HepG2 (cell line): ENCODE measurements around the gene PCNA. TPM values are rescaled to one million over a fixed set of nuclear protein-coding genes. Genes with fewer than 3 reads are reported as not detected.
A peak's percentile ranks its signal among the peaks of the same experiment; 100 is the strongest.

Experiments used
- FOXK1 ChIP-seq: sonication (generic); formaldehyde crosslinking; IDR thresholded peaks from 2 replicates; pipeline ENCODE4 v1.4.0; 2020; ENCODE audit warnings: low read depth, missing genetic modification reagents, borderline replicate concordance
- GFI1 ChIP-seq: sonication (generic); formaldehyde crosslinking; IDR thresholded peaks from 2 replicates; pipeline ENCODE4 v1.5.0; 2020; ENCODE audit warnings: missing genetic modification reagents, mild to moderate bottlenecking, borderline replicate concordance
- KLF15 ChIP-seq: sonication (generic); formaldehyde crosslinking; IDR thresholded peaks from 2 replicates; pipeline ENCODE4 v1.8.1; 2023; ENCODE audit warnings: borderline replicate concordance, mild to moderate bottlenecking, inconsistent platforms, missing genetic modification reagents, mixed read lengths
- KLF6 ChIP-seq: IDR thresholded peaks from 2 replicates; pipeline ENCODE4 v1.8.0; 2016; ENCODE audit warnings: missing biosample characterization, missing genetic modification reagents
- SMC3 ChIP-seq: IDR thresholded peaks from 2 replicates; pipeline ENCODE4 v1.6.1; 2011; ENCODE audit warnings: low read length, improper control_type of control experiment
- SNAI1 ChIP-seq: sonication (generic); formaldehyde crosslinking; IDR thresholded peaks from 2 replicates; pipeline ENCODE4 v1.5.0; 2020; ENCODE audit warnings: mild to moderate bottlenecking, missing genetic modification reagents, borderline replicate concordance
- SNRNP70 ChIP-seq: fragments of 200-400 bp; formaldehyde crosslinking; IDR thresholded peaks from 2 replicates; pipeline ENCODE4 v1.6.1; 2017; ENCODE audit warnings: mild to moderate bottlenecking, low read depth, low read length, moderate library complexity
- TBX2 ChIP-seq: sonication (generic); formaldehyde crosslinking; IDR thresholded peaks from 2 replicates; pipeline ENCODE4 v1.5.0; 2020; ENCODE audit warnings: missing genetic modification reagents, mild to moderate bottlenecking, borderline replicate concordance
- XBP1 ChIP-seq: sonication (generic); formaldehyde crosslinking; IDR thresholded peaks from 2 replicates; pipeline ENCODE4 v1.5.0; 2020; ENCODE audit warnings: missing genetic modification reagents
- ZNF101 ChIP-seq: sonication (generic); formaldehyde crosslinking; IDR thresholded peaks from 2 replicates; pipeline ENCODE4 v1.4.0; 2020; ENCODE audit warnings: mild to moderate bottlenecking, low read depth, missing genetic modification reagents, borderline replicate concordance
- ZNF160 ChIP-seq: sonication (generic); formaldehyde crosslinking; IDR thresholded peaks from 2 replicates; pipeline ENCODE4 v1.8.0; 2022; ENCODE audit warnings: mild to moderate bottlenecking, inconsistent platforms, missing genetic modification reagents
- ZNF180 ChIP-seq: sonication (generic); formaldehyde crosslinking; IDR thresholded peaks from 2 replicates; pipeline ENCODE4 v1.4.0; 2020; ENCODE audit warnings: low read depth, missing genetic modification reagents, borderline replicate concordance
- ZNF230 ChIP-seq: sonication (generic); formaldehyde crosslinking; IDR thresholded peaks from 2 replicates; pipeline ENCODE4 v1.4.0; 2020; ENCODE audit warnings: mild to moderate bottlenecking, missing genetic modification reagents
- ZNF430 ChIP-seq: sonication (generic); formaldehyde crosslinking; IDR thresholded peaks from 2 replicates; pipeline ENCODE4 v1.9.0; 2021; ENCODE audit warnings: mild to moderate bottlenecking, missing genetic modification reagents
- ZNF562 ChIP-seq: sonication (generic); formaldehyde crosslinking; IDR thresholded peaks from 2 replicates; pipeline ENCODE4 v1.8.0; 2022; ENCODE audit warnings: missing genetic modification reagents, borderline replicate concordance
- ZNF605 ChIP-seq: sonication (generic); formaldehyde crosslinking; IDR thresholded peaks from 2 replicates; pipeline ENCODE4 v1.8.0; 2022; ENCODE audit warnings: mild to moderate bottlenecking, missing genetic modification reagents
- polyA plus RNA-seq, 8 experiments: library from polyadenylated mRNA; depleted of rRNA in 3 of 8; stranded (reverse) in 7 of 8; unstranded in 1 of 8; fragments of >200 nt; fragmentation: Illumina TruSeq in 4 of 8; extraction: Trizol in 4 of 8; gene quantifications; 2 replicates each; pipeline versions ENCODE4 v1.2.1 to v1.2.3, GENCODE V29; 2011 to 2016; ENCODE audit warnings: low read depth in 4 of 8, missing spikeins in 1 of 8, mixed read lengths in 1 of 8; ENCODE audit not compliant: insufficient read depth in 1 of 8
- total RNA-seq, 5 experiments: library from RNA; depleted of rRNA; stranded (reverse); fragments of >200 nt; fragmentation: Illumina TruSeq; extraction: Trizol; gene quantifications; 2 replicates each; pipeline ENCODE4 v1.2.3, GENCODE V29; 2016; ENCODE audit warnings: low read depth in 1 of 5
- TF ChIP-seq, protein P1 (sequence below): sonication (generic); formaldehyde crosslinking; IDR thresholded peaks from 2 replicates; pipeline ENCODE4 v1.4.0; 2020; ENCODE audit warnings: low read depth, mild to moderate bottlenecking, missing genetic modification reagents
- TF ChIP-seq, protein P2 (sequence below), 2 experiments: sonication (generic) in 1 of 2; formaldehyde crosslinking in 1 of 2; IDR thresholded peaks; 2 replicates each; pipeline versions ENCODE4 v1.5.1 to v1.6.1; 2011 to 2020; ENCODE audit warnings: borderline replicate concordance in 1 of 2, low read depth in 1 of 2, low read length in 1 of 2, mild to moderate bottlenecking in 1 of 2, missing genetic modification reagents in 1 of 2, moderate library complexity in 1 of 2
- TF ChIP-seq, protein P3 (sequence below): sonication (generic); formaldehyde crosslinking; IDR thresholded peaks from 2 replicates; pipeline ENCODE4 v1.4.0; 2020; ENCODE audit warnings: missing genetic modification reagents
- TF ChIP-seq, protein P4 (sequence below): sonication (generic); formaldehyde crosslinking; IDR thresholded peaks from 2 replicates; pipeline ENCODE4 v1.9.0; 2021; ENCODE audit warnings: missing genetic modification reagents, borderline replicate concordance

The PCNA gene
- total and polyA plus RNA-seq, 2 of the 13 experiments (the other 11 are each of a cell fraction or from before 2014, with no cell fraction given): 229 to 655 TPM

DNA sequence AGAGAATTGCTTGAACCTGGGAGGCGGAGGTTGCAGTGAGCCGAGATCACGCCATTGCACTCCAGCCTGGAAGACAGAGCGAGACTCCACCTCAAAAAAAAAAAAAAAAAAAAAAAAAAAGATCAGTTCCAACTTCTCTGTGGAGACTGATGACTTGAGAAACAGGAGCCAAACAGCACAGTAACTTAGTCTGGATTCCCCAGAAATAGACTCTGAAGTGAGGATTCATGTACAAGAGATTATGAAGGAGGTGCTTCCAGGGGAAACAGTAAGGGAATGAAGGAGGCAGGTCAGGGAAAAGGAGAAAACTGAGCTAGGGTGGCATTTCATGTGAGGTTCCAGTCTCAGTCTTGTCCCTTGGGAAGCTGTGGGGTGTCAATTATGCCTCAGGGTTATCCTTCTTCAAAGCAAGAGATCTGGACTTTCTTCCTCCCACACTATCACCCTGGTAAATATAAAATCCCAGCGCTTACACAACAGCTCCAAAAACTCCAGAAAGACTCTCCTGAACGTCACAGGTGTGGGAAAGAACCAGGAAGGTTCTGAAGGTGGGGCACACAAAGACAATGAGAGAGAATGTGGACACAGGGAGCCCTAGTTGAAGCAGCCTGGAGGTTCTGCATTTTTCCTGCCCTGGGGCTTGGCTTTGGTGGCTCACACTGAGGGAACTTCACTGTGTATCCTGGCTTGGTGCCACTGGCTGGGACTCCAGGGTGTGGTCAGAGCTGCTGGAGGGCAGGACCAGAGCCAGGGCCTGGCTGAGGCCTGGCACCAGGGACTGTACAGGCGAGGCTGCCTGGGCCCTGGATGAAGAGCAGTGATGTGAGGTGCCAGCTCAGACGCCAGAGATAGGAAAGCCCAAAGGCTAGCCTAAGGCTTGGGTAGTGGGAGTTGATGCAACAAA lies 46.8 kb downstream of the PCNA start (continued):
- TF ChIP-seq, protein P1, sequence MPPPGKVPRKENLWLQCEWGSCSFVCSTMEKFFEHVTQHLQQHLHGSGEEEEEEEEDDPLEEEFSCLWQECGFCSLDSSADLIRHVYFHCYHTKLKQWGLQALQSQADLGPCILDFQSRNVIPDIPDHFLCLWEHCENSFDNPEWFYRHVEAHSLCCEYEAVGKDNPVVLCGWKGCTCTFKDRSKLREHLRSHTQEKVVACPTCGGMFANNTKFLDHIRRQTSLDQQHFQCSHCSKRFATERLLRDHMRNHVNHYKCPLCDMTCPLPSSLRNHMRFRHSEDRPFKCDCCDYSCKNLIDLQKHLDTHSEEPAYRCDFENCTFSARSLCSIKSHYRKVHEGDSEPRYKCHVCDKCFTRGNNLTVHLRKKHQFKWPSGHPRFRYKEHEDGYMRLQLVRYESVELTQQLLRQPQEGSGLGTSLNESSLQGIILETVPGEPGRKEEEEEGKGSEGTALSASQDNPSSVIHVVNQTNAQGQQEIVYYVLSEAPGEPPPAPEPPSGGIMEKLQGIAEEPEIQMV (CRISPR knock-in tag): no peak
- TF ChIP-seq FOXK1 (CRISPR knock-in tag) (peak; percentile 46; the same call in 1 of the 2 replicates), SNAI1 (CRISPR knock-in tag) (no peak), XBP1 (CRISPR knock-in tag) (no peak), ZNF230 (CRISPR knock-in tag) (no peak), ZNF562 (CRISPR knock-in tag) (no peak), ZNF101 (CRISPR knock-in tag) (no peak), ZNF605 (CRISPR knock-in tag) (no peak), KLF6 (CRISPR knock-in tag) (no peak), ZNF430 (no peak), ZNF180 (CRISPR knock-in tag) (no peak), SMC3 (no peak), TBX2 (CRISPR knock-in tag) (peak; percentile 18; the same call in 1 of the 2 replicates), SNRNP70 (no peak), GFI1 (CRISPR knock-in tag) (no peak), KLF15 (CRISPR knock-in tag) (no peak), ZNF160 (CRISPR knock-in tag) (no peak)
- TF ChIP-seq, protein P2, sequence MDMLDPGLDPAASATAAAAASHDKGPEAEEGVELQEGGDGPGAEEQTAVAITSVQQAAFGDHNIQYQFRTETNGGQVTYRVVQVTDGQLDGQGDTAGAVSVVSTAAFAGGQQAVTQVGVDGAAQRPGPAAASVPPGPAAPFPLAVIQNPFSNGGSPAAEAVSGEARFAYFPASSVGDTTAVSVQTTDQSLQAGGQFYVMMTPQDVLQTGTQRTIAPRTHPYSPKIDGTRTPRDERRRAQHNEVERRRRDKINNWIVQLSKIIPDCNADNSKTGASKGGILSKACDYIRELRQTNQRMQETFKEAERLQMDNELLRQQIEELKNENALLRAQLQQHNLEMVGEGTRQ (IDR thresholded peaks at IDR 0.05; ENCODE audit: low read depth, low read length): no peak
- TF ChIP-seq, protein P2 (CRISPR knock-in tag; IDR thresholded peaks at IDR 0.05; ENCODE audit: borderline replicate concordance): no peak
- TF ChIP-seq, protein P3, sequence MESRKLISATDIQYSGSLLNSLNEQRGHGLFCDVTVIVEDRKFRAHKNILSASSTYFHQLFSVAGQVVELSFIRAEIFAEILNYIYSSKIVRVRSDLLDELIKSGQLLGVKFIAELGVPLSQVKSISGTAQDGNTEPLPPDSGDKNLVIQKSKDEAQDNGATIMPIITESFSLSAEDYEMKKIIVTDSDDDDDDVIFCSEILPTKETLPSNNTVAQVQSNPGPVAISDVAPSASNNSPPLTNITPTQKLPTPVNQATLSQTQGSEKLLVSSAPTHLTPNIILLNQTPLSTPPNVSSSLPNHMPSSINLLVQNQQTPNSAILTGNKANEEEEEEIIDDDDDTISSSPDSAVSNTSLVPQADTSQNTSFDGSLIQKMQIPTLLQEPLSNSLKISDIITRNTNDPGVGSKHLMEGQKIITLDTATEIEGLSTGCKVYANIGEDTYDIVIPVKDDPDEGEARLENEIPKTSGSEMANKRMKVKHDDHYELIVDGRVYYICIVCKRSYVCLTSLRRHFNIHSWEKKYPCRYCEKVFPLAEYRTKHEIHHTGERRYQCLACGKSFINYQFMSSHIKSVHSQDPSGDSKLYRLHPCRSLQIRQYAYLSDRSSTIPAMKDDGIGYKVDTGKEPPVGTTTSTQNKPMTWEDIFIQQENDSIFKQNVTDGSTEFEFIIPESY (CRISPR knock-in tag): no peak
- TF ChIP-seq, protein P4, sequence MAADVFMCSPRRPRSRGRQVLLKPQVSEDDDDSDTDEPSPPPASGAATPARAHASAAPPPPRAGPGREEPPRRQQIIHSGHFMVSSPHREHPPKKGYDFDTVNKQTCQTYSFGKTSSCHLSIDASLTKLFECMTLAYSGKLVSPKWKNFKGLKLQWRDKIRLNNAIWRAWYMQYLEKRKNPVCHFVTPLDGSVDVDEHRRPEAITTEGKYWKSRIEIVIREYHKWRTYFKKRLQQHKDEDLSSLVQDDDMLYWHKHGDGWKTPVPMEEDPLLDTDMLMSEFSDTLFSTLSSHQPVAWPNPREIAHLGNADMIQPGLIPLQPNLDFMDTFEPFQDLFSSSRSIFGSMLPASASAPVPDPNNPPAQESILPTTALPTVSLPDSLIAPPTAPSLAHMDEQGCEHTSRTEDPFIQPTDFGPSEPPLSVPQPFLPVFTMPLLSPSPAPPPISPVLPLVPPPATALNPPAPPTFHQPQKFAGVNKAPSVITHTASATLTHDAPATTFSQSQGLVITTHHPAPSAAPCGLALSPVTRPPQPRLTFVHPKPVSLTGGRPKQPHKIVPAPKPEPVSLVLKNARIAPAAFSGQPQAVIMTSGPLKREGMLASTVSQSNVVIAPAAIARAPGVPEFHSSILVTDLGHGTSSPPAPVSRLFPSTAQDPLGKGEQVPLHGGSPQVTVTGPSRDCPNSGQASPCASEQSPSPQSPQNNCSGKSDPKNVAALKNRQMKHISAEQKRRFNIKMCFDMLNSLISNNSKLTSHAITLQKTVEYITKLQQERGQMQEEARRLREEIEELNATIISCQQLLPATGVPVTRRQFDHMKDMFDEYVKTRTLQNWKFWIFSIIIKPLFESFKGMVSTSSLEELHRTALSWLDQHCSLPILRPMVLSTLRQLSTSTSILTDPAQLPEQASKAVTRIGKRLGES (CRISPR knock-in tag): no peak
